ENCODE measurements around the gene VPS54.

DNA sequence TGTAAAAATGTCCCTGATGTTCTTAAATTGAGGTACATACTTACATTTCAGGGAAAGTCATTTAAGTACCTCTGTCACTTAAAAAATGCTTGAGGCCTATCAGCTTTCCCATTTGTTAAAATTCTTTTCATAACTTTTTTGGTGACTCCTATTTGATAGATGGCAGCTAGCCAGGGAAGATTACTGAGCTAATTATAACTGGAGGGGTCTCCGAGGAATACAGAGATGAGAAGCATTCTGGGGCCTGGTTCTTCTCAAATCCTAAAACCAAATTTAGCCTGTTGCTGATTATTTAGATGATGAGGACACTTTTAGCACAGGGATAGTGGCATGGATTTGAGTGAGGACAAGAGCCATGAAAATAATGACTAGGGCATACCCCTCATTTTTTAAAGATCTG is 172.7 kb downstream of the VPS54 start:
- TF ChIP-seq, protein P1, sequence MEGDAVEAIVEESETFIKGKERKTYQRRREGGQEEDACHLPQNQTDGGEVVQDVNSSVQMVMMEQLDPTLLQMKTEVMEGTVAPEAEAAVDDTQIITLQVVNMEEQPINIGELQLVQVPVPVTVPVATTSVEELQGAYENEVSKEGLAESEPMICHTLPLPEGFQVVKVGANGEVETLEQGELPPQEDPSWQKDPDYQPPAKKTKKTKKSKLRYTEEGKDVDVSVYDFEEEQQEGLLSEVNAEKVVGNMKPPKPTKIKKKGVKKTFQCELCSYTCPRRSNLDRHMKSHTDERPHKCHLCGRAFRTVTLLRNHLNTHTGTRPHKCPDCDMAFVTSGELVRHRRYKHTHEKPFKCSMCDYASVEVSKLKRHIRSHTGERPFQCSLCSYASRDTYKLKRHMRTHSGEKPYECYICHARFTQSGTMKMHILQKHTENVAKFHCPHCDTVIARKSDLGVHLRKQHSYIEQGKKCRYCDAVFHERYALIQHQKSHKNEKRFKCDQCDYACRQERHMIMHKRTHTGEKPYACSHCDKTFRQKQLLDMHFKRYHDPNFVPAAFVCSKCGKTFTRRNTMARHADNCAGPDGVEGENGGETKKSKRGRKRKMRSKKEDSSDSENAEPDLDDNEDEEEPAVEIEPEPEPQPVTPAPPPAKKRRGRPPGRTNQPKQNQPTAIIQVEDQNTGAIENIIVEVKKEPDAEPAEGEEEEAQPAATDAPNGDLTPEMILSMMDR (IDR thresholded peaks at IDR 0.05; ENCODE audit: insufficient read depth, low read length) = no peak
- no peak for TF ChIP-seq POLR2AphosphoS5 (IDR thresholded peaks at IDR 0.05; ENCODE audit: low read depth)
- TF ChIP-seq GABPA (IDR thresholded peaks at IDR 0.05; ENCODE audit: low read depth) = no peak
- TF ChIP-seq, protein P2, sequence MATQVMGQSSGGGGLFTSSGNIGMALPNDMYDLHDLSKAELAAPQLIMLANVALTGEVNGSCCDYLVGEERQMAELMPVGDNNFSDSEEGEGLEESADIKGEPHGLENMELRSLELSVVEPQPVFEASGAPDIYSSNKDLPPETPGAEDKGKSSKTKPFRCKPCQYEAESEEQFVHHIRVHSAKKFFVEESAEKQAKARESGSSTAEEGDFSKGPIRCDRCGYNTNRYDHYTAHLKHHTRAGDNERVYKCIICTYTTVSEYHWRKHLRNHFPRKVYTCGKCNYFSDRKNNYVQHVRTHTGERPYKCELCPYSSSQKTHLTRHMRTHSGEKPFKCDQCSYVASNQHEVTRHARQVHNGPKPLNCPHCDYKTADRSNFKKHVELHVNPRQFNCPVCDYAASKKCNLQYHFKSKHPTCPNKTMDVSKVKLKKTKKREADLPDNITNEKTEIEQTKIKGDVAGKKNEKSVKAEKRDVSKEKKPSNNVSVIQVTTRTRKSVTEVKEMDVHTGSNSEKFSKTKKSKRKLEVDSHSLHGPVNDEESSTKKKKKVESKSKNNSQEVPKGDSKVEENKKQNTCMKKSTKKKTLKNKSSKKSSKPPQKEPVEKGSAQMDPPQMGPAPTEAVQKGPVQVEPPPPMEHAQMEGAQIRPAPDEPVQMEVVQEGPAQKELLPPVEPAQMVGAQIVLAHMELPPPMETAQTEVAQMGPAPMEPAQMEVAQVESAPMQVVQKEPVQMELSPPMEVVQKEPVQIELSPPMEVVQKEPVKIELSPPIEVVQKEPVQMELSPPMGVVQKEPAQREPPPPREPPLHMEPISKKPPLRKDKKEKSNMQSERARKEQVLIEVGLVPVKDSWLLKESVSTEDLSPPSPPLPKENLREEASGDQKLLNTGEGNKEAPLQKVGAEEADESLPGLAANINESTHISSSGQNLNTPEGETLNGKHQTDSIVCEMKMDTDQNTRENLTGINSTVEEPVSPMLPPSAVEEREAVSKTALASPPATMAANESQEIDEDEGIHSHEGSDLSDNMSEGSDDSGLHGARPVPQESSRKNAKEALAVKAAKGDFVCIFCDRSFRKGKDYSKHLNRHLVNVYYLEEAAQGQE (IDR thresholded peaks at IDR 0.05; ENCODE audit: insufficient replicate concordance, low read depth) = no peak
- TF ChIP-seq SPI1 (IDR thresholded peaks at IDR 0.05; ENCODE audit: borderline replicate concordance, low read depth) = no peak

Data from HL-60 (cell line).